Mucosa of rectum (tissue), 2 donors: ENCODE results near the gene TEX54.
"Not testable (repeated sequence)": the region's sequence is repeated elsewhere in the genome, so short reads cannot be mapped to it uniquely, and the experiment has no call there.

Experiments used
- H3K27ac ChIP-seq, 2 donors: one replicate each; pipeline ENCODE4 v1.7.0; 2013; ENCODE audit warnings: inconsistent platforms in 2 of 2, low read depth in 2 of 2, low read length in 2 of 2
- H3K27me3 ChIP-seq, 2 donors: one replicate each; pipeline ENCODE4 v1.7.0; 2013; ENCODE audit warnings: low read length in 2 of 2; ENCODE audit not compliant: control insufficient read depth in 2 of 2, insufficient read depth in 2 of 2
- H3K36me3 ChIP-seq, 2 donors: one replicate each; pipeline ENCODE4 v1.7.0; 2013; ENCODE audit warnings: low read length in 2 of 2; ENCODE audit not compliant: control insufficient read depth in 2 of 2, insufficient read depth in 2 of 2
- H3K4me1 ChIP-seq, 2 donors: one replicate each; pipeline ENCODE4 v1.7.0; 2013; ENCODE audit warnings: low read length in 2 of 2, mild to moderate bottlenecking in 1 of 2; ENCODE audit not compliant: control insufficient read depth in 2 of 2, insufficient read depth in 2 of 2
- H3K4me3 ChIP-seq, 2 donors: one replicate each; pipeline ENCODE4 v1.7.0; 2013; ENCODE audit warnings: low read length in 2 of 2
- H3K9ac ChIP-seq, 2 donors: one replicate each; pipeline ENCODE4 v1.7.0; 2013; ENCODE audit warnings: low read length in 2 of 2, low read depth in 1 of 2, mild to moderate bottlenecking in 1 of 2
- H3K9me3 ChIP-seq, 2 donors: one replicate each; pipeline ENCODE4 v1.7.0; 2013; ENCODE audit warnings: low read length in 2 of 2; ENCODE audit not compliant: control insufficient read depth in 2 of 2
- donor health status: healthy.
- donor health status: Normal muscosa, but diverticular disease.

TEX54 gene

GRCh38 chr11:62846177-62846576 lies 13.5 kb upstream of the TEX54 start:
- H3K4me1 ChIP-seq, result peaks cover 5 to 7% of the 10 kb centered on the region in 2 donors

DNA sequence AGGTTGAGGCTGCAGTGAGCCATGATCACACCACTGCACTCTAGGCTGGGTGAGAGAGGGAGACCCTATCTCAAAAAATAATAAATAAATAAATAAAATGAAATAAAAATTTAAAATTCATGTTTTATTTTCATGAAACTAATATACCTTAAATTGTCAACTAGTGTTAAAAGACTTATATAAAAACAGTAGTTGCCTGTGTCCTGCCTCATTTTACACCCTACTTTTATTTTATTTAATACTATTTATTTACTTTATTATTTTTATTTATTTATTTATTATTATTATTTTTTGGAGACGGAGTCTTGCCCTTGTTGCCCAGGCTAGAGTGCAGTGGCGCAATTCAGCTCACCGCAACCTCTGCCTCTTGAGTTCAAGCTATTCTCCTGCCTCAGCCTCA lies 11.5 kb upstream of the TEX54 start:
- Histone ChIP-seq H3K9me3 (no peaks in the 10 kb centered on the region), H3K27ac (no peak overlapping the region), H3K27me3 (no peaks in the 10 kb centered on the region), H3K4me3 (no peak overlapping the region), H3K36me3 (no peaks in the 10 kb centered on the region), H3K9ac (no peak overlapping the region), H3K4me1 (peaks cover 8 to 9% of the 10 kb centered on the region in 2 donors)

More at GRCh38 chr11:62846177-62846576, 13.5 kb upstream of the TEX54 start:
- Histone ChIP-seq H3K27ac (no peak overlapping the region), H3K4me3 (no peak overlapping the region), H3K9me3 (no peaks in the 10 kb centered on the region), H3K9ac (no peak overlapping the region), H3K36me3 (peaks cover 0 to under 1% of the 10 kb centered on the region in 2 donors), H3K27me3 (no peaks in the 10 kb centered on the region)

- Histone ChIP-seq H3K36me3 (no peaks in the 10 kb centered on the region), H3K4me3 (no peak overlapping the region), H3K27me3 (no peaks in the 10 kb centered on the region), H3K4me1 (peaks cover 14 to 15% of the 10 kb centered on the region in 2 donors), H3K27ac (no peak overlapping the region), H3K9ac (no peak overlapping the region), H3K9me3 (no peaks in the 10 kb centered on the region)
Measured at GRCh38 chr11:62843466-62843865, 10.8 kb upstream of the TEX54 start.

GRCh38 chr11:62842891-62843290 lies 10.2 kb upstream of the TEX54 start:
- H3K27me3 ChIP-seq, H3K9ac ChIP-seq, H3K9me3 ChIP-seq, H3K36me3 ChIP-seq: not testable (repeated sequence)
- Histone ChIP-seq H3K4me3 (peak overlapping the region; percentile 66 to 85), H3K27ac (peak overlapping the region; percentile 99), H3K4me1 (peaks cover 15 to 17% of the 10 kb centered on the region in 2 donors)

DNA sequence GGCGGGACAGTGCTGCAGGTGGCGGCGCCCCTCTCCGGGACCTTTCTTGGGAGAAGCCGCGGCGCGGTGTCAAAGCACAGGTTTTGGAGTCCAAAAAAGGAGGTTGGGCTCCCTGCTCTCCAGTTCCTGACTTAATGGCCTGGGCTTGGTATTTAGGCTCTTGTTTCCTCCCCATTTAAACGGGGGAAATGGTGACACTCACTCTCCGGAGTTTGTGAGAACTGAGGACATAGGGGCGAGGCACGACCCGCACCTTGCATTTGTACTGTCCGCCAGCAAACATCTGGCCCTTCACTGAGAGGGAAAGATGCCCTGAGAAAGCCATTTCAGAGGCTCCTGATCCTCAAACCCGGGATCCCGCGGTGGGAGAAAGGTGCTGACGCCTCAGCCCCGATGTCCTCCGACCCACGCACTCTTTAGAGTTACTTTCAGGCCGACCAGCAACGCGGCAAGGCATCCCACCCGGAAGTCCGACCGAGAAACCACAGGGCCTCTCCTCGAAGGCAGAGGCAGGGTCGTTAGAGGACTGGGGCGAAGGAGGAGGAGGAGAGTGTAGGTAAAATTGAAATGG lies 9.6 kb upstream of the TEX54 start:
- Histone ChIP-seq H3K27ac (peak overlapping the region; percentile 99), H3K4me3 (peak overlapping the region; percentile 66 to 85), H3K4me1 (peaks cover 15 to 19% of the 10 kb centered on the region in 2 donors), H3K9me3 (no peaks in the 10 kb centered on the region), H3K36me3 (peaks cover 0 to 5% of the 10 kb centered on the region in 2 donors), H3K9ac (peak overlapping the region; percentile 90 to 96), H3K27me3 (no peaks in the 10 kb centered on the region)

GRCh38 chr11:62841361-62842170 lies 8.9 kb upstream of the TEX54 start:
- Histone ChIP-seq H3K9ac (peak overlapping the region; percentile 90 to 96), H3K27ac (peak overlapping the region; percentile 99), H3K27me3 (no peaks in the 10 kb centered on the region), H3K4me1 (peaks cover 15 to 19% of the 10 kb centered on the region in 2 donors), H3K9me3 (no peaks in the 10 kb centered on the region), H3K4me3 (peak overlapping the region; percentile 85 to 93), H3K36me3 (peaks cover 0 to 8% of the 10 kb centered on the region in 2 donors)

DNA sequence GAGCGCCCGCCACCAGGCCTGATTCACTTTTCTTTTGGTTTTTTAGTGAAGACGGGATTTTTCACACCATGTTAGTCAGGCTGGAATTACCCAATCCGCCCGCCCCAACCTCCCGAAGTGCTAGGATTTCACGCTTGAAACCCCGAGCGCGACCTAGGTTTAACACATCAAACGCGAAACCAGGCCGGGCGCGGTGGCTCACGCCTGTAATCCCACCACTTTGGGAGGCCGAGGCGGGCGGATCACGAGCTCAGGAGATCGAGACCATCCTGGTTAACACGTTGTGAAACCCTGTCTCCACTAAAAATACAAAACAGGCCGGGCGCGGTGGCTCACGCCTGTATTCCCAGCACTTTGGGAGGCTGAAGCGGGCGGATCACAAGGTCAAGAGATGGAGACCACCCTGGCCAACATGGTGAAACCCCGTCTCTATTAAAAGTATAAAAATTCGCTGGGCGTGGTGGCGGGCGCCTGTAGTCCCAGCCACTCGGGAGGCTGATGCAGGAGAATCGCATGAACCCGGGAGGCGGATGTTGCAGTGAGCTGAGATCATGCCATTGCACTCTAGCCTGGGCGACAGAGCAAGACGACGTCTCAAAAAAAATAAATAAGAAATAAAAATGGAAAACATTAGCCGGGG lies 8.2 kb upstream of the TEX54 start:
- peaks cover 15 to 19% of the 10 kb centered on the region in 2 donors for H3K4me1 ChIP-seq
- H3K9me3 ChIP-seq, result not testable (repeated sequence)
- peak overlapping the region; percentile 85 to 93 for H3K4me3 ChIP-seq

DNA sequence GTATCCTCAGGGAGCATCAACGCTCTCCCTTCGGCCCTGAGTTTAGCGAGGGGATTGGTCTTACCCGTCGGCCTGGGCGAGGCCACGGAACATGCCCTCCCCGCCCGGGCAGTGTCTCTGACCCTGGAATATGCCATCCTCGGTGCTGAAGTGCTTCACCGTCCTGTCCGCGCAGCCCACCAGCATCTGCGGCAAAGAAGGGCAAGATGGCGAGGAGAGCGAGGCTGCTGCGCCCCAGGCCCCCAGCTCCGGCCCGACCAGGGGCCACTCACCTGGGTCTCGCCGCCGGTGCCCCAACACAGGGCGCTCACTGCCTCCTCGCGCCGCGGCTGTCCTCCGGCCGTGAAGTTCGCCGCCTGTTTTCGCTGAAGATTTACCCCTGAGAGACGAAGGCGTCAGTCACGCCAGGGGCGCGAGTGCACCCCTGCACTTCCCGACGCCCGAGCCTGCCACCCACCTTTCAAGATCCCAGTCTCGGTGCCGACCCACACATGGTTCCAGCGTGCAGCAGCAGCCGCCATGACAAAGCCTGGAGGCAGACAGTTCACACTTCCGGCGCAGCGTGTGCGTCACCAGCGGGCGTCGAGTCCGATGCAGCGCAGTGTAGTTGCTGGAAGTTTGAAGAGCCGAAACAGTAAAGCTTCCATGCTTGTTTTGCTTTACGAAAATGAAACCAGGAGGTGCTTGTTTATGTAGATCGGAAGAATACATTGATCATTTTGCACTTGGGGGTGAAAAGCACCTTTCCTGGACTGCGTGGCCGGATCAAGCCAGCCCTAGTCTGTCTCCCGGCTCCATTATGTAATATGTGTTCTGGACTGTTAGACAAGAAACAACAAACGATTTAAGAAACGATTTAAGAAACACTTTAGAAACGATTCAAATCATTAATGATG lies 6.7 kb upstream of the TEX54 start, which contains the start of gene WDR74:
WDR74 (minus strand) TSS at position 541 of the 896 bp plus-strand sequence; CDS start at position 521, 20 bp downstream.
- Histone ChIP-seq H3K4me3 (peak within 1 kb of the TSS; percentile 85 to 93), H3K9ac (peak within 1 kb of the TSS; percentile 90 to 92), H3K36me3 (peaks cover 15 to 28% of the 10 kb centered on the region in 2 donors), H3K9me3 (no peaks in the 10 kb centered on the region), H3K27ac (peak within 1 kb of the TSS; percentile 99), H3K4me1 (peaks cover 15 to 19% of the 10 kb centered on the region in 2 donors), H3K27me3 (no peaks in the 10 kb centered on the region)

More for the DNA sequence above, 8.2 kb upstream of the TEX54 start:
- peaks cover 5 to 12% of the 10 kb centered on the region in 2 donors for H3K36me3 ChIP-seq
- peak overlapping the region; percentile 90 to 92 for H3K9ac ChIP-seq
- H3K27ac ChIP-seq, result peak overlapping the region; percentile 99
- H3K27me3 ChIP-seq, result not testable (repeated sequence)

DNA sequence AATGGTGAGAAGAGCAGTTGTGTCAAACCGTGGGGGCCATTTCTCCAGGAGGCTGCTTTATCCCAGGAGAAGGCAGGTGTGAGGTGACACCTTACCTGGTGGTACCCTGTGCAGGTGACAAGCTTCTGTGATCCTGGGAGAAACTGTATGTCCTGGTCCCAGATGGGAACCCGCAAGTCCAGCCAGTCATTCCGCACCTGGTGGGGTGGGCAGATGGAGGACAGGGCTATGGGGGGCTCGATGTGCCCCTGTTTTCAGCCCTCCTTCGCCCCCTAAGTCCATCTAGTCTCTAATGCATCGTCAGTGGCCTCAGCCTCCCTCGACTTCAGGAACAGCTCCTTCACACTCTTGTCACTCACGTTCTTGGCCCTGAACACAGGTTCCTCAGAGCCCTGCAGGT lies 2.7 kb upstream of the TEX54 start:
- Histone ChIP-seq H3K4me1 (peaks cover 23 to 29% of the 10 kb centered on the region in 2 donors), H3K36me3 (peaks cover 20 to 28% of the 10 kb centered on the region in 2 donors), H3K27ac (no peak overlapping the region), H3K9me3 (no peaks in the 10 kb centered on the region), H3K4me3 (no peak overlapping the region), H3K27me3 (no peaks in the 10 kb centered on the region), H3K9ac (no peak overlapping the region)
